Duodenal mucosa (tissue), 2 donors: ENCODE results near the gene HSD11B1.

Experiments
- H3K27ac ChIP-seq: one replicate; pipeline ENCODE4 v1.7.0; 2013; ENCODE audit warnings: low read depth, low read length
- H3K27me3 ChIP-seq, 2 donors: one replicate each; pipeline ENCODE4 v1.7.0; 2013; ENCODE audit warnings: low read length in 2 of 2, control low read depth in 1 of 2; ENCODE audit not compliant: insufficient read depth in 2 of 2, control insufficient read depth in 1 of 2
- H3K36me3 ChIP-seq, 2 donors: one replicate each; pipeline ENCODE4 v1.7.0; 2013; ENCODE audit warnings: low read length in 2 of 2, control low read depth in 1 of 2; ENCODE audit not compliant: insufficient read depth in 2 of 2, control insufficient read depth in 1 of 2
- H3K4me1 ChIP-seq, 2 donors: one replicate each; pipeline ENCODE4 v1.7.0; 2013; ENCODE audit warnings: low read length in 2 of 2, control low read depth in 1 of 2; ENCODE audit not compliant: insufficient read depth in 2 of 2, control insufficient read depth in 1 of 2
- H3K4me3 ChIP-seq, 2 donors: one replicate each; pipeline ENCODE4 v1.7.0; 2013; ENCODE audit warnings: low read length in 2 of 2, low read depth in 1 of 2
- H3K9ac ChIP-seq, 2 donors: one replicate each; pipeline ENCODE4 v1.7.0; 2013; ENCODE audit warnings: low read length in 2 of 2, low read depth in 1 of 2
- H3K9me3 ChIP-seq, 2 donors: one replicate each; pipeline ENCODE4 v1.7.0; 2013; ENCODE audit warnings: low read length in 2 of 2, control low read depth in 1 of 2; ENCODE audit not compliant: control insufficient read depth in 1 of 2

HSD11B1 gene

DNA sequence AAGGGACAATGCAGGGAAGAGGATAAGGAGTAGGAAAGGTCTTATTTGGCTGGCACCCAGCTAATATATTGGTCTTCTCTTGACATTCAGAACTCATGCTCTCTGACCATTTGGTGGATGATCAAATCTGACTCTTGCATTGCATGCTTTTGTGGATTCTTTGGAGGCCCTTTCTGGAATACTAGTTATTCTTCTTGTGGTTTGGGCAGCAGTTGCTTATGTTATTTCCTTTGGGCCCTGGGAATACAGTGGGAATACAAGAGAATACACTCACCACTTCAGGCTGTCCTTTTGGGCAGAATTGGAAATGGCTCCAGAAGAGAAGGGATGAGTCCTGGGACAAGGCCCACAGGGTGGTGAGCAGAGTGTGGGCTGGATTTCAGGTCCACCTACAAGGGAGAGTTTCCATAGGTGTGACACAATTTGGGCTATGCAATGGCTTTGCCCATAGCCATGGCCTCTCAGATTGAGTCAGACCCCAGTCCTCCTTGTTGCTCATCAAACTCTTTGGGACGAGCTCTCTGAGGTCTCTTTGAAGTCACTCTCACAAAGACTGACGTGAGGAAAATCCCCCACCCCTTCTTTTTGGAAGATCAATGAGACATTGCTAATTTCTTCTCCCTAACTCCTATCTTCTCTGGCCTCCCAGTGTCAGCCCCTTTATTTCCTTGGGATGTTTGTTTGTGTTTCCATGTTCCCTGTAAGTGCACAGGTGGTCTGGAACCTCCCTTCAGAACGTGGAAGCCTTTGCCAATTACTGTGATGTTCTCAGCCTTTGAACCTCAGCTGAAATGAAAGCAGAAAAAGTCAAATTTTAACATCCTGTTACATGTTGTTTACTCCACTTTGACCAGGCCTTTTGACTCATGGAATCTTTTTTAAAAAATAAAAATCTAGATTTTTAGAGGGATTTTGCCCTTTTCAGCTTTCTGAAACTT lies 19.4 kb downstream of the HSD11B1 start:
- H3K9me3 ChIP-seq = no peaks in the 10 kb centered on the region
- no peaks in the 10 kb centered on the region for H3K36me3 ChIP-seq
- H3K27ac ChIP-seq = no peak overlapping the region
- no peak overlapping the region for H3K9ac ChIP-seq
- no peaks in the 10 kb centered on the region for H3K4me1 ChIP-seq
- no peaks in the 10 kb centered on the region for H3K27me3 ChIP-seq
- H3K4me3 ChIP-seq = no peak overlapping the region

GRCh38 chr1:209727286-209727685 lies 22.6 kb downstream of the HSD11B1 start:
- no peaks in the 10 kb centered on the region for H3K27me3 ChIP-seq

GRCh38 chr1:209727785-209728184 lies 23.1 kb downstream of the HSD11B1 start:
- Histone ChIP-seq H3K9me3 (no peaks in the 10 kb centered on the region), H3K4me3 (no peak overlapping the region), H3K4me1 (no peaks in the 10 kb centered on the region), H3K36me3 (no peaks in the 10 kb centered on the region), H3K27ac (no peak overlapping the region), H3K27me3 (no peaks in the 10 kb centered on the region), H3K9ac (no peak overlapping the region)

More at GRCh38 chr1:209727286-209727685, 22.6 kb downstream of the HSD11B1 start:
- H3K4me1 ChIP-seq = no peaks in the 10 kb centered on the region
- H3K9me3 ChIP-seq = no peaks in the 10 kb centered on the region
- H3K27ac ChIP-seq = no peak overlapping the region
- H3K4me3 ChIP-seq = no peak overlapping the region
- H3K36me3 ChIP-seq = no peaks in the 10 kb centered on the region
- no peak overlapping the region for H3K9ac ChIP-seq

DNA sequence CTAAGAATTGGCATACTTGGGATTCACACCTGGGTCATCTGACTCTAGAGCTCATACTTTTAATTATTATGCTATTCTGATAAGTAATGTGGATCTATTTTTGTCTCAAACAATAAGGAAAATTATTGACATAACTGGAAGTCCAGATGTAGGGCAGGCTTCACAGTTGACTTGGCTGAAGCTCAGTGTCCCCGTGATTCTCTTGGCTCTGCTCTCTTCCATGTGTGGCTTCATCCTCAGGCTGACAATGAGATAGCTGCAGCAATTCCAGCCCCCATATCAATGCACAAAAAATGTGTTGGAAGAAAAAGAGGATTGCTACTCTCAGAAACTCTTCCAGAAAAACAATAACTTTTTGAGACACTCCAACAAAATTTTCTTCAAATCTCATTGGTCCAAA lies 23.8 kb downstream of the HSD11B1 start:
- no peak overlapping the region for H3K27ac ChIP-seq
- H3K27me3 ChIP-seq = no peaks in the 10 kb centered on the region
- H3K4me3 ChIP-seq = no peak overlapping the region
- no peaks in the 10 kb centered on the region for H3K36me3 ChIP-seq
- no peak overlapping the region for H3K9ac ChIP-seq
- H3K9me3 ChIP-seq = no peaks in the 10 kb centered on the region
- H3K4me1 ChIP-seq = no peaks in the 10 kb centered on the region

GRCh38 chr1:209729436-209729835 lies 24.8 kb downstream of the HSD11B1 start:
- Histone ChIP-seq H3K36me3 (no peaks in the 10 kb centered on the region), H3K4me3 (no peak overlapping the region), H3K4me1 (no peaks in the 10 kb centered on the region), H3K27ac (no peak overlapping the region), H3K9me3 (no peaks in the 10 kb centered on the region), H3K9ac (no peak overlapping the region), H3K27me3 (no peaks in the 10 kb centered on the region)

DNA sequence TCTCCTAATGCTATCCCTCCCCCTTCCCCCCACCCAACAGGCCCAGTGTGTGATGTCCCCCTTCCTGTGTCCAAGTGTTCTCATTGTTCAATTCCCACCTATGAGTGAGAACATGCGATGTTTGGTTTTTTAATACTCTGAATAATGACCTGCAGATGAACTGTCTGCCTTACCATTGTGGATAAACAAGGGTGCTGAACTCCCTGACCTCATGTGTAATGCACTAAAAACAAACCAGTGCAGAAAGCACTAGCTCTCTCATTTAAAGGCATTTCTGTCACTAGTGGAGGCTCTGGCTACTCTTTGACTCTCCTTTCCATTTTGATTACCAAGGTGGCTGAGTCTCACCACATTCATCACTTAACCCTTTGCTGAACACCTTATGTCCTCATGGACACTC lies 28.1 kb downstream of the HSD11B1 start:
- H3K9me3 ChIP-seq = no peaks in the 10 kb centered on the region
- no peaks in the 10 kb centered on the region for H3K27me3 ChIP-seq
- no peak overlapping the region for H3K9ac ChIP-seq
- H3K4me3 ChIP-seq = no peak overlapping the region
- no peaks in the 10 kb centered on the region for H3K36me3 ChIP-seq
- H3K27ac ChIP-seq = no peak overlapping the region
- H3K4me1 ChIP-seq = no peaks in the 10 kb centered on the region

DNA sequence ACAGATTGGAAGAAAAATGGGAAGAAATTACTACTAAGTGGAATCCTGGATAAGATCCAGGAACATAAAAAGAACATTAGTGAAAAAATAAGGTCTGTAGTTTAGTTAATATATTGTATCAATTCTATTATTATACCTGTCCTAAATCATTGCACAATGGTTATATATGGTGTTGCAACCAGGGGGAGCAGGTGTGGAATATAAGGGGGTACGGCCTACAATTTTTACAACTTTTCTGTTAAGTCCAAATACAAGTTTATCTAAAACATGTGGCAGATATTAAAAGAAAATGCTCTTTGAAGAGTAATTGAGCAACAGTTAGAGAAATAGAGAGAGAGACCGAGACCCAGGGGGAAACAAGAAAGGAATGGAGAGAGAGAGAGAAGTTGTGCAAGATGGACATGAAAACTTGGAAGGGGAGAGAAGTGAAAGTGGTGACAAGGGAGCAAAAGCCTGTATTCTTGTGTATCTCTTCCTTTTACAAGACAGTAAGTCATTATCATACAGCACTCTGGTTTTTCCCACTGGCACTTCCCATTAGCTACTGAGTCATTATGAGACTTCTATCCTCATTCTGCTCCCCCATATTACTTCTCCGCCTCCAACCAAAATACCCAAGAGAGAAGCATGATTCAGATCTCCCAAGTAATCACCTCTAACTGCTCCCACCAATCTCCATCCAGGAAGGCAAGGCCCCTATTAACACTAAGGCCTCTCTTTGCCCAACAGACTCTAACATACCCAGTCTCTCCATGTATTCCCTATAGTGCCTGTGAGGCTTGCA lies 29.0 kb downstream of the HSD11B1 start:
- Histone ChIP-seq H3K27ac (no peak overlapping the region), H3K9me3 (no peaks in the 10 kb centered on the region), H3K4me3 (no peak overlapping the region), H3K27me3 (no peaks in the 10 kb centered on the region), H3K9ac (no peak overlapping the region), H3K4me1 (no peaks in the 10 kb centered on the region), H3K36me3 (no peaks in the 10 kb centered on the region)

GRCh38 chr1:209736490-209737117 lies 32.0 kb downstream of the HSD11B1 start:
- H3K4me3 ChIP-seq = no peak overlapping the region
- H3K9ac ChIP-seq = no peak overlapping the region
- no peak overlapping the region for H3K27ac ChIP-seq
- no peaks in the 10 kb centered on the region for H3K27me3 ChIP-seq
- H3K36me3 ChIP-seq = no peaks in the 10 kb centered on the region
- H3K9me3 ChIP-seq = no peaks in the 10 kb centered on the region
- H3K4me1 ChIP-seq = peaks cover 7 to 10% of the 10 kb centered on the region in 2 donors

- Histone ChIP-seq H3K4me3 (no peak overlapping the region), H3K27ac (no peak overlapping the region), H3K27me3 (no peaks in the 10 kb centered on the region), H3K36me3 (no peaks in the 10 kb centered on the region), H3K4me1 (peaks cover 12 to 15% of the 10 kb centered on the region in 2 donors), H3K9me3 (no peaks in the 10 kb centered on the region), H3K9ac (no peak overlapping the region)
These were observed 32.5 kb downstream of the HSD11B1 start for GRCh38 chr1:209737118-209737505.

GRCh38 chr1:209738270-209738669 lies 33.6 kb downstream of the HSD11B1 start:
- Histone ChIP-seq H3K36me3 (no peaks in the 10 kb centered on the region), H3K27ac (no peak overlapping the region), H3K27me3 (no peaks in the 10 kb centered on the region), H3K9ac (no peak overlapping the region), H3K4me3 (no peak overlapping the region), H3K4me1 (peaks cover 14 to 25% of the 10 kb centered on the region in 2 donors), H3K9me3 (no peaks in the 10 kb centered on the region)
